Stimulated activated CD4-positive, alpha-beta T cell treated with anti-CD3 and anti-CD28 coated beads, Interleukin-2, amount 100 ng/mL, for 24 hours (primary cell): ENCODE results near the gene RFX7.
"Not testable (repeated sequence)": the region's sequence is repeated elsewhere in the genome, so short reads cannot be mapped to it uniquely, and the experiment has no call there.

Source experiments
- DNase-seq, 2 donors: peaks; one replicate each; pipeline ENCODE4 v3.0.0-alpha.2; 2020

RFX7 gene

GRCh38 chr15:56205061-56205876 is 38.4 kb downstream of the RFX7 start:
- DNase-seq, result no peak

- not testable (repeated sequence) for DNase-seq
Observed at GRCh38 chr15:56203312-56203922, 40.3 kb downstream of the RFX7 start.

GRCh38 chr15:56202701-56203100 is 41.0 kb downstream of the RFX7 start:
- DNase-seq, result no peak

- DNase-seq, result no peak
Observed at GRCh38 chr15:56199038-56199437, 44.6 kb downstream of the RFX7 start.

GRCh38 chr15:56194035-56194434 is 49.6 kb downstream of the RFX7 start:
- DNase-seq, result no peak

- no peak for DNase-seq
Observed at GRCh38 chr15:56192659-56193442, 50.8 kb downstream of the RFX7 start.

- DNase-seq, result no peak
Observed at GRCh38 chr15:56187665-56188064, 56.0 kb downstream of the RFX7 start.

- no peak for DNase-seq
Observed at GRCh38 chr15:56185980-56186379, 57.7 kb downstream of the RFX7 start.

- no peak for DNase-seq
Observed at GRCh38 chr15:56184516-56184915, 59.2 kb downstream of the RFX7 start.

GRCh38 chr15:56180851-56181250 is 62.8 kb downstream of the RFX7 start:
- DNase-seq, result no peak

- DNase-seq, result no peak
Observed at GRCh38 chr15:56176996-56177395, 66.7 kb downstream of the RFX7 start.

- DNase-seq, result no peak
Observed at GRCh38 chr15:56175788-56176187, 67.9 kb downstream of the RFX7 start.

- DNase-seq, result no peak
Observed at GRCh38 chr15:56174649-56175048, 69.0 kb downstream of the RFX7 start.

GRCh38 chr15:56168394-56168793 is 75.3 kb downstream of the RFX7 start:
- no peak for DNase-seq

- no peak for DNase-seq
Observed at GRCh38 chr15:56165234-56165633, 78.4 kb downstream of the RFX7 start.

- no peak for DNase-seq
Observed at GRCh38 chr15:56160966-56161365, 82.7 kb downstream of the RFX7 start.

- DNase-seq, result no peak
Observed at GRCh38 chr15:56156877-56157276, 86.8 kb downstream of the RFX7 start.

- DNase-seq, result not testable (repeated sequence)
Observed at GRCh38 chr15:56155278-56155677, 88.4 kb downstream of the RFX7 start.

GRCh38 chr15:56154768-56155167 is 88.9 kb downstream of the RFX7 start:
- DNase-seq, result not testable (repeated sequence)

- no peak for DNase-seq
Observed at GRCh38 chr15:56150204-56150603, 93.5 kb downstream of the RFX7 start.

- no peak for DNase-seq
Observed at GRCh38 chr15:56148064-56148463, 95.6 kb downstream of the RFX7 start.

GRCh38 chr15:56146756-56147155 is 96.9 kb downstream of the RFX7 start:
- DNase-seq, result no peak

GRCh38 chr15:56128081-56128480 is 115.6 kb downstream of the RFX7 start:
- DNase-seq, result no peak

GRCh38 chr15:56126409-56126808 is 117.3 kb downstream of the RFX7 start:
- DNase-seq, result no peak
